C4-2B (cell line): ENCODE results near the gene SMOC2.

Source experiments
- H3K27ac ChIP-seq: fragments of 450-650 bp; 2 replicates; pipeline ENCODE4 v1.5.1; 2017
- ZFX ChIP-seq: fragments of 450-650 bp; IDR thresholded peaks from 2 replicates; pipeline ENCODE4 v1.6.1; 2017
- TF ChIP-seq, protein P1 (sequence below): fragments of 450-650 bp; conservative IDR thresholded peaks from 2 replicates; pipeline ENCODE4 v1.5.1; 2017; ENCODE audit warnings: mild to moderate bottlenecking

The SMOC2 gene

GRCh38 chr6:168420706-168421105 is 20.3 kb upstream of the SMOC2 start:
- no peak overlapping the region for H3K27ac ChIP-seq
- TF ChIP-seq ZFX = no peak
- TF ChIP-seq, protein P1, sequence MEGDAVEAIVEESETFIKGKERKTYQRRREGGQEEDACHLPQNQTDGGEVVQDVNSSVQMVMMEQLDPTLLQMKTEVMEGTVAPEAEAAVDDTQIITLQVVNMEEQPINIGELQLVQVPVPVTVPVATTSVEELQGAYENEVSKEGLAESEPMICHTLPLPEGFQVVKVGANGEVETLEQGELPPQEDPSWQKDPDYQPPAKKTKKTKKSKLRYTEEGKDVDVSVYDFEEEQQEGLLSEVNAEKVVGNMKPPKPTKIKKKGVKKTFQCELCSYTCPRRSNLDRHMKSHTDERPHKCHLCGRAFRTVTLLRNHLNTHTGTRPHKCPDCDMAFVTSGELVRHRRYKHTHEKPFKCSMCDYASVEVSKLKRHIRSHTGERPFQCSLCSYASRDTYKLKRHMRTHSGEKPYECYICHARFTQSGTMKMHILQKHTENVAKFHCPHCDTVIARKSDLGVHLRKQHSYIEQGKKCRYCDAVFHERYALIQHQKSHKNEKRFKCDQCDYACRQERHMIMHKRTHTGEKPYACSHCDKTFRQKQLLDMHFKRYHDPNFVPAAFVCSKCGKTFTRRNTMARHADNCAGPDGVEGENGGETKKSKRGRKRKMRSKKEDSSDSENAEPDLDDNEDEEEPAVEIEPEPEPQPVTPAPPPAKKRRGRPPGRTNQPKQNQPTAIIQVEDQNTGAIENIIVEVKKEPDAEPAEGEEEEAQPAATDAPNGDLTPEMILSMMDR = no peak

GRCh38 chr6:168427184-168427583 is 13.8 kb upstream of the SMOC2 start:
- TF ChIP-seq, protein P1 = no peak
- TF ChIP-seq ZFX = no peak
- H3K27ac ChIP-seq = no peak overlapping the region

DNA sequence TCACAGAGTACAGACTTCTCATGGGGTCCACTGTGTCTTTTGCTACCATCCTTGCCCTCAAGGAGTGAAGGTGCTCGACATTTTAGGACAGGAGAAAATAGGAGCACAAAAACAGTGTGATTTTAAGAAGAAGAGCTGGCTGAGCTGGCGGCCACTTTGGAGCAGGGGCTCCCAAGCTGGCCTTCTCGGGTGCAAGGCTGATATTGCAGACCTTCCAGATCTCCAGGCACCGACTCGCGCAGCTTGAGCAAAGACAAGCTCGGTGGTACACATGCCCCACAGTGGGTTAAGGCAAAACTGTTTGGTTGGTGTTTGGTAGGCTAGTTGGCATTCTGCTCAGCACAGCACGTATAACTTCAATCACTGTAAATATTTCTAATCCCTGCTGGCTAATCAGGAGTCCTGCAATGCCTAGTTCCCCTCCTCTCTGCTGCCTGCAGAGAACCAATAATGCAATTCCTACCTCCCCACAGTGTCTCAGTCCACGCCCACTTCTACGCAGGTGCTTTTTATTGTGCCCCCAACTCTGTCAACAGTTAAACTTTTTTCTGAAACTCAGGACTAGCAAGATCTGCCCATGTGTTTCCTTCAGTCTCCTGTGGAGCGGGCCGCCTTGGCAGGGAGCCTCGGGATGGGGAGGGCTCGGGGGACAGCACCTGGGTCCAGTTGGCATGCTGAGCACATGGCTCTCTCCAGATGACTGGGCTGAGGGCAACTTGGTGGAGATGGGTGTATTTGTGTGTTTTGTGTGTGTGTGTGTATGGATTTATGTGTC is 12.7 kb upstream of the SMOC2 start:
- TF ChIP-seq, protein P1 = no peak
- TF ChIP-seq ZFX = no peak
- no peak overlapping the region for H3K27ac ChIP-seq

GRCh38 chr6:168428863-168429262 is 12.1 kb upstream of the SMOC2 start:
- no peak overlapping the region for H3K27ac ChIP-seq
- no peak for TF ChIP-seq ZFX
- TF ChIP-seq, protein P1 = no peak

DNA sequence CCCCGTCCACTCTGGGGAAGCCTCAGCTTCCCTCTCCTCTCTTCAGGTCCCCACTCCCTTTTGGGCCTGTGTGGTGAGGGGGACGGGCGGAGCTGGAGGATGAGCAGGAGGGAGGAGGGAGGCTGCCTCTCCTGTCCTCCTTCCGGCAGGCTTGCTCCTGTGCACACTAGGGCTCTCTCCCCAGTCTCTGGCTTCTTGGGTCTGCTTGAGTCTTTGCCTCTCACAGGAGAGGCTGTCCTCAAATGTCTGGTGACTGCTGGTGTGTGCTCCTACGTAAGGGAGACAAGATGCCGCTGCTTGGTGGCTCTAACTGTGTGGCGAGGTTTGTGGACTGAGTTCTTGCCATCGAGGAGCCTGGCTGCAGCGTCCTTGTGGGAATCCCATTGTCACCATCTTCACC is 8.8 kb upstream of the SMOC2 start:
- no peak overlapping the region for H3K27ac ChIP-seq
- TF ChIP-seq, protein P1 = no peak
- TF ChIP-seq ZFX = no peak

DNA sequence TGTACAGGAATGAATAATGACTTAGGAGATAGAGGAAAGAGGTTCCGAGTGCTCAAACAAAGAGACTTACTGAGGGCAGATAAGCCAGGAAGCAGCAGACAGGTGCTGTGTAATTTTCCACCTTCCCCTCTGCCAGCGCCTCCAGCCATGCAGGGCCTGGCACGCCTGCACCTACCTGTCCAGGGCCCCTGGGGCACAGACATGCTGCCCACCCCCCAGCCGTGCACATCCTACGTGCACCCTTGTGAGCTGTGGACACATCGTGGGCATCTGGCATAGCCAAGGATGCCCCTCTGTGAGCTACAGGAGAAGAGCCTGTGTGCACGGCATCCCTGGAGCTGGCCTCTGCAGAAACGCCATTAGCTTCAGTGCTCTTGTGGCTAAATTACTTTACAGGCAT is 7.1 kb upstream of the SMOC2 start:
- TF ChIP-seq, protein P1 = no peak
- TF ChIP-seq ZFX = no peak
- H3K27ac ChIP-seq = no peak overlapping the region

DNA sequence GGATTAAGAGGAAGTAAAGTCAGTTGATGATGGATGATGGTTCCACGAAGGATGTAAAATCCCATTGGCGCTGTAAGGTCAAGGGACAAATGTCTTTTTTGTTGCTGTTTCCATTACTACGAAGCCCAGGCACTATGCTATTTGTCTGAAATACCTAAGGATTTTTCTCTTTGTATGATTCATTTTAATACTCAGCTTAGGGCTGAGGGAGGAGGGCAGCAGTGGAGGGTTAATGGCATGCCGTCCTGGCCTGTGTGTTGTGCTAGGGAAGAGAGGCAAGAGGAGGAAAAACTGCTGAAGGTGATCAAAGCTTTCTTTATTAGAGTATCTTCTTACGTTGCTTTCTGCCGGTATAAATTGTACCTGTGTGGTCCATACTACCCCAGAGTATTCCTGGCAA is 6.5 kb upstream of the SMOC2 start:
- TF ChIP-seq, protein P1 = no peak
- TF ChIP-seq ZFX = no peak
- H3K27ac ChIP-seq = no peak overlapping the region
